Endodermal cell (in vitro differentiated cells): ENCODE results near the gene MAP3K3. TPM values are rescaled to one million over a fixed set of nuclear protein-coding genes. Genes with fewer than 3 reads are reported as not detected.

ENCODE experiments used
- DNase-seq: peaks from one replicate; pipeline ENCODE4 v3.0.0-alpha.2; 2017
- H3K27ac ChIP-seq: 2 replicates; pipeline ENCODE4 v1.5.1; 2013; ENCODE audit warnings: mild to moderate bottlenecking, low read depth, low read length, moderate library complexity
- H3K27me3 ChIP-seq: 2 replicates; pipeline ENCODE4 v1.6.1; 2013; ENCODE audit warnings: mild to moderate bottlenecking, low read length, moderate library complexity; ENCODE audit not compliant: insufficient read depth, control insufficient read depth, poor library complexity, severe bottlenecking
- H3K36me3 ChIP-seq: 2 replicates; pipeline ENCODE4 v1.7.0; 2013; ENCODE audit warnings: mild to moderate bottlenecking, low read length, moderate library complexity; ENCODE audit not compliant: control insufficient read depth, insufficient read depth
- H3K4me1 ChIP-seq: one replicate; pipeline ENCODE4 v1.7.0; 2013; ENCODE audit warnings: low read length; ENCODE audit not compliant: control insufficient read depth, insufficient read depth
- H3K4me3 ChIP-seq: 2 replicates; pipeline ENCODE4 v1.5.1; 2013; ENCODE audit warnings: mild to moderate bottlenecking, low read length, moderate library complexity
- H3K9ac ChIP-seq: 2 replicates; pipeline ENCODE4 v1.6.1; 2013; ENCODE audit warnings: mild to moderate bottlenecking, low read length, moderate library complexity; ENCODE audit not compliant: poor library complexity, severe bottlenecking; ENCODE audit errors: extremely low read depth
- H3K9me3 ChIP-seq: 2 replicates; pipeline ENCODE4 v1.6.1; 2013; ENCODE audit warnings: mild to moderate bottlenecking, low read length, moderate library complexity; ENCODE audit not compliant: control insufficient read depth
- H3K27ac Mint-ChIP-seq: 2 replicates; pipeline ENCODE4 v1.8.0; 2020; ENCODE audit warnings: mixed read lengths
- H3K27me3 Mint-ChIP-seq: 2 replicates; pipeline ENCODE4 v1.8.0; 2021; ENCODE audit warnings: mild to moderate bottlenecking, mixed read lengths; ENCODE audit not compliant: insufficient read depth
- H3K36me3 Mint-ChIP-seq: 2 replicates; pipeline ENCODE4 v1.8.0; 2020; ENCODE audit warnings: low read depth, mixed read lengths
- H3K4me1 Mint-ChIP-seq: 2 replicates; pipeline ENCODE4 v1.8.0; 2020; ENCODE audit warnings: mixed read lengths
- H3K4me3 Mint-ChIP-seq: 2 replicates; pipeline ENCODE4 v1.8.0; 2020; ENCODE audit warnings: mild to moderate bottlenecking, moderate library complexity, mixed read lengths
- H3K9me3 Mint-ChIP-seq: 2 replicates; pipeline ENCODE4 v1.8.0; 2020; ENCODE audit warnings: mild to moderate bottlenecking, mixed read lengths
- WGBS, 2 experiments: methylation state at CpG; one replicate each; pipeline versions ENCODE4 v1.1.5 to v1.1.7; 2013; ENCODE audit warnings: missing lambda C conversion rate in 2 of 2, mixed read lengths in 1 of 2; ENCODE audit not compliant: insufficient coverage in 1 of 2, insufficient read length in 1 of 2; 5-methylcytosine and 5-hydroxymethylcytosine counted together
- total RNA-seq, 2 donors: library from RNA; stranded (reverse); fragmentation: NEBNext Ultra II Directional in 1 of 2; extraction: Animal tissue kit (Norgen Biotek cat#: 25700) in 1 of 2; gene quantifications; 2 replicates in 1 of 2; 3 replicates in 1 of 2; pipeline ENCODE4 v1.2.1, GENCODE V29; 2021
- TF ChIP-seq, protein P1 (sequence below): fragments of 200-600 bp; sonication (generic); conservative IDR thresholded peaks from 2 replicates; pipeline ENCODE4 v1.5.0; 2021; ENCODE audit warnings: antibody characterized with exemption, mild to moderate bottlenecking

The MAP3K3 gene
- total RNA-seq, 2 donors from 2014 or later = 19.9 to 23.3 TPM

GRCh38 chr17:63610854-63611253, 11.4 kb upstream of the MAP3K3 start:
- no peak overlapping the region for H3K27ac ChIP-seq
- no peaks in the 10 kb centered on the region for H3K9me3 ChIP-seq
- H3K4me1 ChIP-seq = no peaks in the 10 kb centered on the region
- WGBS, 2 experiments = 93 to 97% methylated on average over 9 to 10 of the region's 10 CpGs
- peaks cover 26% of the 10 kb centered on the region for H3K36me3 ChIP-seq
- no peaks in the 10 kb centered on the region for H3K27me3 ChIP-seq
- no peak overlapping the region for H3K9ac ChIP-seq
- no peak for DNase-seq
- H3K27me3 Mint-ChIP-seq = no peaks in the 10 kb centered on the region
- no peak overlapping the region for H3K4me3 Mint-ChIP-seq
- TF ChIP-seq, protein P1, sequence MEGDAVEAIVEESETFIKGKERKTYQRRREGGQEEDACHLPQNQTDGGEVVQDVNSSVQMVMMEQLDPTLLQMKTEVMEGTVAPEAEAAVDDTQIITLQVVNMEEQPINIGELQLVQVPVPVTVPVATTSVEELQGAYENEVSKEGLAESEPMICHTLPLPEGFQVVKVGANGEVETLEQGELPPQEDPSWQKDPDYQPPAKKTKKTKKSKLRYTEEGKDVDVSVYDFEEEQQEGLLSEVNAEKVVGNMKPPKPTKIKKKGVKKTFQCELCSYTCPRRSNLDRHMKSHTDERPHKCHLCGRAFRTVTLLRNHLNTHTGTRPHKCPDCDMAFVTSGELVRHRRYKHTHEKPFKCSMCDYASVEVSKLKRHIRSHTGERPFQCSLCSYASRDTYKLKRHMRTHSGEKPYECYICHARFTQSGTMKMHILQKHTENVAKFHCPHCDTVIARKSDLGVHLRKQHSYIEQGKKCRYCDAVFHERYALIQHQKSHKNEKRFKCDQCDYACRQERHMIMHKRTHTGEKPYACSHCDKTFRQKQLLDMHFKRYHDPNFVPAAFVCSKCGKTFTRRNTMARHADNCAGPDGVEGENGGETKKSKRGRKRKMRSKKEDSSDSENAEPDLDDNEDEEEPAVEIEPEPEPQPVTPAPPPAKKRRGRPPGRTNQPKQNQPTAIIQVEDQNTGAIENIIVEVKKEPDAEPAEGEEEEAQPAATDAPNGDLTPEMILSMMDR = no peak
- no peak overlapping the region for H3K27ac Mint-ChIP-seq
- H3K9me3 Mint-ChIP-seq = no peaks in the 10 kb centered on the region
- no peak overlapping the region for H3K4me3 ChIP-seq
- H3K36me3 Mint-ChIP-seq = peaks cover 31% of the 10 kb centered on the region
- H3K4me1 Mint-ChIP-seq = no peaks in the 10 kb centered on the region

GRCh38 chr17:63611354-63611753, 10.9 kb upstream of the MAP3K3 start:
- Mint-ChIP-seq H3K4me1 (no peaks in the 10 kb centered on the region), H3K27me3 (no peaks in the 10 kb centered on the region), H3K4me3 (no peak overlapping the region), H3K36me3 (peaks cover 27% of the 10 kb centered on the region), H3K9me3 (no peaks in the 10 kb centered on the region), H3K27ac (no peak overlapping the region)
- Histone ChIP-seq H3K36me3 (peaks cover 21% of the 10 kb centered on the region), H3K9me3 (no peaks in the 10 kb centered on the region), H3K9ac (no peak overlapping the region), H3K4me1 (no peaks in the 10 kb centered on the region), H3K27ac (no peak overlapping the region), H3K27me3 (no peaks in the 10 kb centered on the region), H3K4me3 (no peak overlapping the region)
- TF ChIP-seq, protein P1 = no peak
- 91 to 100% methylated on average over 2 to 3 of the region's 3 CpGs for WGBS, 2 experiments
- no peak for DNase-seq

GRCh38 chr17:63613663-63614062, 8.6 kb upstream of the MAP3K3 start:
- H3K27ac ChIP-seq = no peak overlapping the region
- no peaks in the 10 kb centered on the region for H3K27me3 ChIP-seq
- WGBS, 2 experiments = 89 to 100% methylated on average over 2 of the region's 2 CpGs
- H3K4me1 ChIP-seq = no peaks in the 10 kb centered on the region
- H3K9ac ChIP-seq = no peak overlapping the region
- H3K4me3 ChIP-seq = no peak overlapping the region
- no peak for DNase-seq
- TF ChIP-seq, protein P1 = no peak
- H3K36me3 Mint-ChIP-seq = peaks cover 10% of the 10 kb centered on the region
- H3K27me3 Mint-ChIP-seq = peaks cover 2% of the 10 kb centered on the region
- H3K4me3 Mint-ChIP-seq = no peak overlapping the region
- no peaks in the 10 kb centered on the region for H3K9me3 Mint-ChIP-seq
- no peak overlapping the region for H3K27ac Mint-ChIP-seq
- H3K9me3 ChIP-seq = no peaks in the 10 kb centered on the region
- H3K36me3 ChIP-seq = peaks cover under 1% of the 10 kb centered on the region
- H3K4me1 Mint-ChIP-seq = no peaks in the 10 kb centered on the region
